ENCODE results near the gene TNS3. TPM values are rescaled to one million over a fixed set of nuclear protein-coding genes. Genes with fewer than 3 reads are reported as not detected.

TNS3 gene
- total and polyA plus RNA-seq, 2 of the 13 experiments (the other 11 are each of a cell fraction or from before 2014, with no cell fraction given), result 52.9 to 55.7 TPM

GRCh38 chr7:47574482-47575329 is 7.2 kb downstream of the TNS3 start (continued):
- peak; percentile 81; the same call in 1 of the 2 replicates for TF ChIP-seq ETV5 (CRISPR knock-in tag; IDR thresholded peaks at IDR 0.05; ENCODE audit: borderline replicate concordance)
- TF ChIP-seq HMG20A (CRISPR knock-in tag; IDR thresholded peaks at IDR 0.05; ENCODE audit: borderline replicate concordance), result 0 out of 2 replicates have a peak, but pooled peaks have one; percentile 32
- TF ChIP-seq ZNF646 (CRISPR knock-in tag; IDR thresholded peaks at IDR 0.05), result 0 out of 2 replicates have a peak, but pooled peaks have one; percentile 25
- TF ChIP-seq, protein P1, sequence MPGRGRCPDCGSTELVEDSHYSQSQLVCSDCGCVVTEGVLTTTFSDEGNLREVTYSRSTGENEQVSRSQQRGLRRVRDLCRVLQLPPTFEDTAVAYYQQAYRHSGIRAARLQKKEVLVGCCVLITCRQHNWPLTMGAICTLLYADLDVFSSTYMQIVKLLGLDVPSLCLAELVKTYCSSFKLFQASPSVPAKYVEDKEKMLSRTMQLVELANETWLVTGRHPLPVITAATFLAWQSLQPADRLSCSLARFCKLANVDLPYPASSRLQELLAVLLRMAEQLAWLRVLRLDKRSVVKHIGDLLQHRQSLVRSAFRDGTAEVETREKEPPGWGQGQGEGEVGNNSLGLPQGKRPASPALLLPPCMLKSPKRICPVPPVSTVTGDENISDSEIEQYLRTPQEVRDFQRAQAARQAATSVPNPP (CRISPR knock-in tag; IDR thresholded peaks at IDR 0.05), result no peak
- peak; percentile 54; the same call in 1 of the 2 replicates for TF ChIP-seq ZMYM3 (CRISPR knock-in tag; IDR thresholded peaks at IDR 0.05)
- TF ChIP-seq RCOR2 (CRISPR knock-in tag; IDR thresholded peaks at IDR 0.05), result peak; percentile 78; the same call in 1 of the 2 replicates
- no peak for TF ChIP-seq ARNT (IDR thresholded peaks at IDR 0.05)
- TF ChIP-seq MEIS2 (CRISPR knock-in tag; IDR thresholded peaks at IDR 0.05), result no peak
- TF ChIP-seq KLF11 (CRISPR knock-in tag; IDR thresholded peaks at IDR 0.05), result no peak
- peak; percentile 87 for TF ChIP-seq ZNF280D (CRISPR knock-in tag; IDR thresholded peaks at IDR 0.05)
- 0 out of 2 replicates have a peak, but pooled peaks have one; percentile 36 for TF ChIP-seq REPIN1 (CRISPR knock-in tag; IDR thresholded peaks at IDR 0.05; ENCODE audit: borderline replicate concordance, low read depth)
- peak; percentile 59; the same call in 1 of the 2 replicates for TF ChIP-seq CREM (IDR thresholded peaks at IDR 0.05)
- TF ChIP-seq CREM (CRISPR knock-in tag; IDR thresholded peaks at IDR 0.05), result no peak
- TF ChIP-seq ZMYM2 (CRISPR knock-in tag; IDR thresholded peaks at IDR 0.05), result peak; percentile 41; the same call in 1 of the 2 replicates

Data from HepG2 (cell line).